ENCODE data around the gene SYT12.
A peak's percentile ranks its signal among the peaks of the same experiment; 100 is the strongest.

SYT12 gene

DNA sequence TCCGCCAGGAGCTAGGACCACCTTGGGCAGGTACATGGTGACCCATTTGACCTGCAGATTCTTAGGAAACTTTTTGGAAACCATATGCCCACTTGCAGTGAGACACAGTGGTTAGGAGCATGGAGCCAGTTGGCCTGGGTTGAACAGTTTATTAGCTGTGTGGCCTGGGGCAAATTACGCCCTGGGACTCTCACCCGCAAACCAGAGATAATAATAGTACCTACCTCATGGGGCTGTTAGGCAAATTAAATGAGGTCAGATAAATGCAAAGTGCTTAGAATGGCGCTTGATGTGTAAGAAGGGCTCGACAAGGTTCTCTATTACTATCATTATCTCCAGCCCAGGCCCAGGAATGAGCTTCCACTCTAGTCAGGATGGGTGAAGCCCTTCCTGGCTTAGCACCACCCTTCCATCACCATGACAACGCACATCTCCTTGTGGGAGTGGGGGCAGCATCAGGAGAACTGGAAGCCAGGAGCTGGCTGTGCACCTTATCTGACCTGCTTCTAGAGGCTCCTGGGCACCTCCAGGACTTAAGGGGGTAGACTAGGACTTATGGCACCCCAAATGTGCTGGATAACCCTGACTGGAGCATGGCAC is 5.1 kb downstream of the SYT12 start:
- DNase-seq (ENCODE audit: low spot score) = no peak

DNA sequence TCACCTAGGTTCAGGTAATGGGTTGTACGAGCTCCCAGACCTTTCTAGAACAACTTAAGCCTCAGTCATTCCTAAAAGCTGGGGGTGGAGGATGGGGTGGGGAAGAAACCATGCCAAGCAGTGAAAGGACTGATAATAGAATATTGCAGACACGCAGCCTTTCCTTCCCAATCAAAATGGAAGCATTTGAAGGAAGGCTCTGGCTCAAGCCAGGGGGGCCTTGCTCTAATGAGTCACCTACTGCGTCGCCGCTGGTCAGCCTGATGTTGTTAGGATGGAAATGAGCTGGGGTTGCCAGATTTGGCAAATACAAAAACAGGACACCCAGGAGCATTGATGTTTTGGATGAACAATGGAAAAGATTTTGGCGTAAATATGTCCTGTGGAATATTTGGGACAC is 6.2 kb downstream of the SYT12 start:
- DNase-seq (ENCODE audit: low spot score) = no peak

DNA sequence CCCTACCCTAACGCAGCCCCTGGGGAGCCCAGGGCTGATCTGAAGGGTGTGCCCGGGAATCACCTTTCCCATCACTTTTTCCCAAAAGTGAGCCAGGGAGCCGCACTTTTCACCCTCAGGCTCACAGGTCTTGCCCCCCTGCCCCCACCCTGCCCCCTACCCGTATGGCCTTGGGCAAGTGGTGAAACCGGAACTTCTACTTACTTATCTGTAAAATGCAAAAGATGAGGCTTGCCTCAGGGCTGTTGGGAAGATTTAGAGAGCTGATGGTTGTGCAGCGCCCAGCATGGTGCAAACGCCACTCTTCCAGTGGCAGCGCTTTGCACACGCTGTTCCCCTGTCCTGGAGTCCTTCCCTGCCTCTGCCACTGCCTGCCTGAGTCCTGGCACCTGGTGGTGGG is 8.0 kb downstream of the SYT12 start:
- DNase-seq (ENCODE audit: low spot score) = no peak

DNA sequence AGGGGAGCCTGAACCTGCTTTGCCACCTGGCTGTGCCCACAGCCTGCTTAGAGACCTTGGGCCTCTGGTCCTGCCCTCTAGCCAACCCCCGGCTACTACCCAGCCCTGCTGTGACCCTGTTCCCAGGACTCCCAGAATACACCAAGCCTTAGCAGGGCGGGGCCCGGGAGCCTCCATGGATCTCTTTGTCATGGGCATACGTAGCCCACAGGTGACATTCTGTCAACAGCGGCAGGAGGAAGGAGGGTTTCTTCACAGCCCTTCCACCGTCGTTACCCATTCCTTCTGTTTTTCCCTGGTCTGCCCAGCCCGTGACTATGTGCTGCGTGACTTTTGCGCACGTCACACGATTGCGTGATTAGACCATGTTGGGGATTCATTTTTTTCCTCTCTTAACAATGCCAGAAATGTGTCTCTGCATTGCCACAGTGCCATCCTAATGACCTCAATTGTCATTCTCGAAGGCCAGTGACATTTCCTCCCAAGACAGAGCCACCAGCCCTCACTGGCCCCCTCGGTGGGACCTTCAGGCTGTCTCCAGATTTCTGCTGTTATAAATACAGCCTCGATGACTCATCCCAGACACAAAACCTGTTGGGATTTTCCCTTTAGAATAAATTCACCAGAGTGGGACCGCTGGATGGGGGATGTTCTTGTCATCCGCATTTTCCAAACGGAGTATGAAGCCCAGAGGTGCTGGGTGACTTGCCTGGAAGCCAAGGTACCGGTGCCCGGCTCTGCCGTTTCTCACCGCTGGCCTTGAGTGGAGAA is 9.0 kb downstream of the SYT12 start:
- no peak for DNase-seq (ENCODE audit: low spot score)

DNA sequence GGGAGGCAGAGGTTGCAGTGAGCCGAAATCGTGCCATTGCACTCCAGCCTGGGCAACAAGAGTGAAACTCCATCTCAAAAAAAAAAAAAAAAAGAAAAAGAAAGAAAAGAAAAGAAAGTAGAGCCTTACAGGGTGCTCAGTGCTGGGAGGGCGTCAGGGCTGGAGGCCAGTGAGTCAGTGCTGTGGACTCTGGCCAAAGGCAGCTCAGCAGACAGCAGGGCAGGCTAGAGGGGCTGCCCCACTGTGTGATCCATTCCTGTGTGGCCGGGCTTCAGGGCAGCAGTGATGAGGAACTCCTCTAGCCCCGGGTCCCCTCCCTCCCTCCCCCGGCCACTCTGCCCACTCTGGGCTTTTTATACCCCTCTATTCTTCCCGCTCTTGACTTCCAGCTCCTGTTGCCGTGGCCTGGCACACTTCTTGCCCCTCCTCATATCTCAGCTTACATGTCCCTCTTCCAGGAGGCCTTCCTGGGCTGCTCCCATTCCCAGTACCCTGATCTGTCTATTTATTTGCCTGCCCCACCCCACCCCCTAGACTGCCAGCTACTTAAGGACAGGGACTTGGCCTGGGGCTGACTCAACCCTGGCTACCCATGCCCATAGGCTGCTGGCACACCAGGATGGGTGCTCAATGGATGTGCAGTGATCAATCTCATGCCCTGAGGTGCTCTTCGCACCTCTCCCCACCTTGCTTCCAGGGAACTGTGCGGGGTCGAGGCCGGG is 10.1 kb downstream of the SYT12 start:
- peak; percentile 85 for DNase-seq (ENCODE audit: low spot score)

DNA sequence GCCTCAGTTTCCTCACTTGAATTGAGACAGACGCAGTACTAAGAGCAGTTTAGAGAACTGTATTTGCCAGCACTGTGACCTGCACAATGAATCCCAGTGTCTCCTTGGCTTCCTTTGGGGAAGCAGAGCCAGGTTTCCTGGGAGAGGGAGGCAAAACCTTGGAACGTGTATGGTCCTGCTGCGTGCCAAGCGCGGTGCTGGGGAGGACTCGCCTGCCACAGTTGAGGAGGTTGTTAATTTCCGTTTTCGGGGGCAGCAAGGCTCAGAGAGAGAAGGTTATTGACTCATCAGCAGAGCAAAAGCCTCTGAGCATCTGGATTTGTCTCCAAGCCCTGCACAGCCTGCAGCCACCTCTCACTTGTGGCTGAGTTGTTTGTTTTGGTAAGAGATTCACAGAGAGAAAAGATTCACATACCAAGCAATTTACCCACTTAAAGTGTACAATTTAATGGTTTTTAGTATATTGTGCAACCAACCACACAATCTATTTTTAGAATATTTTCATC is 10.8 kb downstream of the SYT12 start:
- peak; percentile 83 for DNase-seq (ENCODE audit: low spot score)

DNA sequence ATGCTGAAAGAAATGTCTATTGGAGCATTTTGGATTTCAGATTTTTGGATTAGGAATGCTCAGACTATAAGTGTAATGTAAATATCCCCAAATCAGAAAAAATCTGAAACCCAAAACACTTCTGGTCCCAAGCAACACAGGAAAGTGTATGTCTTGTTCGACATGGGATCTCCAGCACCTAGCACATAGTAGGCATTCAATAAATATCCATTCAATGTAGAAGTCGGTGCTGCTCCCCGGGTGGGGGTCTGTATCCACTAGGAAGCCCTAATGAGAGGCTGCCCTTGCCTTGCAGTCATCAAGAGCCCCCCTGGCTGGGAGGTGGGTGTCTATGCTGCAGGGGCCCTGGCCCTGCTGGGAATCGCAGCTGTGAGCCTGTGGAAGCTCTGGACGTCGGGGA is 11.4 kb downstream of the SYT12 start:
- DNase-seq (ENCODE audit: low spot score) = no peak

DNA sequence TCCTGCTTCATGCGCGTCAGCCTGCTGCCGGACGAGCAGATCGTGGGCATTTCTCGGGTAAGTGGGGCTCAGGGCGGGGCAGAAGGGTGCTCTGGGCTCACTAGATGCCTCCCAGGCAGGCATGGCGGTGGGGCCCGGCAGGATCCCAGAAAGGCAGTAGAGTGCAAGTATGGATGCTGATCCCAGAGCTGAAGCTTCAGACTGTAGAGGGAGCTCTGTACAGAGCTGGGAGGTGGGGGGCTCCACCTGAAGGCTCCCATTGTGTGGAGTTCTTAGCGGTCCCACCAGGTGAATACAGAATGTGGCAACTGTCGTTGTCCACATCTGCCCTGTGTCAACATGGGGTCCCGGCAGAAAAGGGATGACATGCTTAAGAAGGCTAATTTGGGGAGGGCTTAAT is 17.2 kb downstream of the SYT12 start:
- no peak for DNase-seq (ENCODE audit: low spot score)

DNA sequence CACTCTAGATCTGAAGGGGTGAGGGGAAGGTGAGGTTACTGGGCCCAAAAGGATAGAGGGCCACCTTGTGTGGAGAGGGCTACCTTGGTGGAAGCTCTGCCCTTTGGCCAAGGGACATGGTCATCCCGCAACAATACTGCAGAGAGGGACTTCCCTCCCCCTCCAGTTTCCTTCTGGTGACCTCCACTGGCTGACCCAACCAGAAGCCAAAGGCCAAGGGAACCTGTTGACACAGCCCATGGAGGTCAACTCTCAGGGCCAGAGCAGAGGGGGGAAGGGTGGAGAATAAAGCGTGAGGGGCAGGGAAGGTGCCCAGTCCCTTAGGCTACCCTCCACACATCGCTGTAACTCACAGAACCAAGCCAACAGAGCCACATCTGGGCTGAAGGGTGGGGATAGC is 18.7 kb downstream of the SYT12 start:
- DNase-seq (ENCODE audit: low spot score) = no peak

DNA sequence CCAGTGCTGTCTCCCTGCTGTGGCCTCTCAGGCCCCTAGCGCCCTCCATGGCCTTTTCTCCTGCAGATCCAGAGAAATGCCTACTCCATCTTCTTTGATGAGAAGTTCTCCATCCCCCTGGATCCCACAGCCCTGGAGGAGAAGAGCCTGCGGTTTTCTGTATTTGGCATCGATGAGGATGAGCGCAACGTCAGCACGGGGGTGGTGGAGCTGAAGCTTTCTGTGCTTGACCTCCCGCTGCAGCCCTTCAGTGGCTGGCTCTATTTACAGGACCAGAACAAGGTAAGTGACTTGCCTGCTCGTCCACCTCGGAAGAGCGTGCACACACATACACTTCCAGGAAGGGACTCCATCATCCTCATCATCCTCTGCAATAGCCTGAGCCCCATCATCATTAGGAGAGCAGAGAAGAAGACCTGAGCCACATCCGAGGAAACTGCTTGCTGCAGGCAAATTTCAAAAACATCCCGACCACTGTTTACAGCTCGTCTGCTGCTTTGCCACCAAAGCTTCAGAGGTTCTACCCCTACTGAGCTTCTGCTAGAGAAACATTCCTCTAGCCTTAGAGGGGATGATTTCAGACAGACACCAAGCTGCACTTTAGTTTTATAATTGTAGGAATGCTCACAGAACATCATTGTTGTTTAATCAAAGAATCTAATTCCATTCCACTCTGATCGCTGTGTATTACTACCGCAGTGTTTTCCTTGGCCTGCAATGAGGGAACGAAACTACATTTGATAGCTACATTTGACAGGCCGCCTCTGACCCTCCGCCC is 20.8 kb downstream of the SYT12 start:
- DNase-seq (ENCODE audit: low spot score) = no peak

DNA sequence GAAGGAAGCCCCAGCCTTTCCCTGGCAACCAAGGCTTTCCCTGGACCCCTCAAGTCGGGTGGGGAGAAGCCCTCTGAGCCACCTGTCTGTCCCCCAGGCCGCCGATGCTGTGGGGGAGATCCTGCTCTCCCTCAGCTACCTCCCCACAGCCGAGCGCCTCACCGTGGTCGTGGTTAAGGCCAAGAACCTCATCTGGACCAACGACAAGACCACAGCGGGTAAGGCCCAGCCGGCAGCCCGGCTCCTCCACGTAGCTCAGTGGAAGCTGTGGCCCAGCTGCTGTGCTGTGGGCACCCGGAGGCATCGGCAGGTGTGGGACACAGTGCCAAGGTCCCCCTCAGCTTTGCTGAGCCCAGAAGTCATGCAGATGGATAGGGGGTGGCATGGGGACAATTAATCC is 21.6 kb downstream of the SYT12 start:
- DNase-seq (ENCODE audit: low spot score) = no peak

DNA sequence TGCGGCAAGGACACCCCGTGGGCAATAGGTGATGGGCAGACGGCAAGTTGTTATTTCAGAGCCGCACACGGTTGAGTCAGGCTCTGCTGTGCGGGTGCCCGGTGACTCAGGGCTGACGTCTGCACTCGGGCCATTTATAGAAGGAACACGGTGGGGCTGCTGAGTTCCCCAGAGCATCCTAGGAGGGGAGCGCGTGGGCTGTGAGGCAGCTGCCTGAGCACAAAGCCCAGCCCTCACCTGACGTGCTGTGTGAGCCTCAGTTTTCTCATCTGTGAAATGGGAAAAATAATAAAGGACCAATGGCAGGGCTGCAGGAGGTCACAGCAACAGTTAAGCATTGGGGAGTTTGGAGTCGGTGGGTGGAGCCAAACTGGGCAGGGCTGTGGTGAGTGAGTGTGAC is 22.4 kb downstream of the SYT12 start:
- peak; percentile 79 for DNase-seq (ENCODE audit: low spot score)

DNA sequence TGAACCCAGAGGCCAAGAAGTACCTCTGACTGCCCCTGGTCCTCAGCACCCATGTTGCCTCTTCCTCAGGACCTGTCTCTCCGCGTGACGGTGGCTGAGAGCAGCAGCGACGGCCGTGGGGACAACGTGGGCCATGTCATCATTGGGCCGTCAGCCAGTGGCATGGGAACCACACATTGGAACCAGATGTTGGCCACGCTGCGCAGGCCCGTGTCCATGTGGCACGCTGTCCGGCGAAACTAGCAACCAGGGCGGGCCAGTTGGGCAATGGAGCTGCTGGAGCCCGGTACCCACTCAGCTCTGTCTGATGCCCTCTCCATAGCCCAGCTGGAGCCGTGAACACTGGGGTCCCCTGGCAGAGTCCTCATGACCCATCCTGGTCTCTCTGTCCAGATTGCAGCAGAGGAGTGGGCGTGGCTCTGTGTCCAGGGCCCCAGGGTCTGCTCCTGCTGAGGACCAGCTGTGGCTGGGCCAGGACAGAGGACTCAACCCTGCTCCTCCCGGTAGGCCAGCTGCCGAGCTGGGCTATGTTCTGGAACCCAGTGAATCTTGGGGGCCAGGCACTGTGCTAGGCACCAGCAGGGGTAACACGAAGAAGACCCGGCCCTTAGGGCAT is 25.7 kb downstream of the SYT12 start:
- DNase-seq (ENCODE audit: low spot score) = no peak

DNA sequence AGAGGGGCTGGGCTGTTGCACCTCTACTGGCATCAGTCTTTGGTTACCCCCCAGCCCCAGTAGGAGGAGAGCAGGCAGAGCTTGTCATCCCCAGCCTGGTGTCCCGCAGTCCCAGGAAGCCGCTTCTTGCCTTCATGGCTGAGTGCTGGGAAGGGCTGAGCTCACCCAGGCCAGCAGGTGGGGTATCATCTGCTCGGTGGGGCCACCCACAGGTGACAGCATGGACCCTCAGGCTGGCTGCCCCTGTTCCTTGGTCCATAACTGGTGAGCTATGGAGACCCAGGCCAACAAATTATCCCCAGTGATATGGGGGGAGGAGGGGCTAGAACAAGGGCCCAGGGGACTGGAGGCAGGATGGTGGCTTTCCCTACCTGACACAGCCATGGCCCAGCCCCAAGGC is 27.2 kb downstream of the SYT12 start:
- DNase-seq (ENCODE audit: low spot score) = no peak

DNA sequence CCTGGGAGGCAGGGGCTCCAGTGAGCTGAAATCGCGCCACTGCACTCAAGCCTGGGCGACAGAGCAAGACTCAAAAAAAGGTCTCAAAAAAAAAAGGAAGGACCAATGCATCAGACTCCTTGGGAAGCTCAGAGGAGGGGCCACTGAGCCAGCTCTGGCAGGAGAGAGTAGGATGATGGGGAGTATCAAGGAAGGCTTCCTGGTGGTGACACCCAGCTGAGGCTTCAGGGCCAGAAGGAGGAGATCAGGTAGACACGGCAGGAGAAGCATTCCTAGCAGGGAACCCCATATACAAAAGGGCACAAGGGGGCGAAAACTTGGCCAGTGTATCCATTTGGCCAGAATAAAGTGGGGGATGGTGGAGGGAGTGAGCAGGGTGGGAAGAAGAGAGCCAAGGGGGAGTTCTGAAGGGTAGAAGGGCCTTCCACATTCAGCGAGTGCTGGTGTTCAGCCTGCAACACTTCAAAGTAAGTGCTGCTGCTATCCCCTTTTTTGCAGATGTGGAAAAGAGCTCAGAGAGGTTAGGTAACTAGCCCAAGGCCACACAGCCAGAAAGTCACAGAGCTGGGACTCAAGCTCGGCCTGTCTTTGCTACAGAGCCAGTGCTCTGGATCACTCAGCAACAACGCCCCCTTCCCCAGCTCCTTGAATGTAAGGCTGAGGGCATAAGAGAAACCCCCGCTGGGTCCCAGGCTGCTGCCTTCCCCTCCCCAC is 28.4 kb downstream of the SYT12 start:
- DNase-seq (ENCODE audit: low spot score) = no peak

DNA sequence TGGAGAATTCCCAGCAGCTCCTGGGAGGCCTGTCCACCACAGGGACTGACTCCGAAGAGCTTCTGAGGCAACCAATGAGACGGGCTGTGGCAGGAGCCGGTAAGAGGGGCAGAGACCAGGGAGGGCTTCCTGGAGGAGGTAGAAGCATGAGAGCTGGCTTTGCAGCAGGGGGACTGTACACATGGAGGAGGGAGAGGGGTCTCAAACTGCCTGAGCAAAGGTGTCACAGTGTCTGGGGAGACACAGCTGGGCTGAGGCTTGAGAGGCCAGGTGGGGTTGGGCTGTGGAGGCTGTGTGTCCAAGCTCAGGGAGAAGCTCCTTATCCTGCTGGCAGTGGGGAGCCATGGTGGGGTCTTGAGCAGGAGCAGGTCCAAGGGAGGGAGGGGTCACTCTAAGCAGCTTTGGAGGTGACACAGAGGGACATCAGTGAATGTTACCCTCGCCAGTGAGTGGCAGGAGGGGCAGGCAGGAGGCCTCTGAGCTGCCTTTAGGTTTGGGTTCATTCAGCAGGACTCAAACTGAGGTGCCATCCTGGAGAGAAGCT is 29.1 kb downstream of the SYT12 start:
- DNase-seq (ENCODE audit: low spot score) = no peak

DNA sequence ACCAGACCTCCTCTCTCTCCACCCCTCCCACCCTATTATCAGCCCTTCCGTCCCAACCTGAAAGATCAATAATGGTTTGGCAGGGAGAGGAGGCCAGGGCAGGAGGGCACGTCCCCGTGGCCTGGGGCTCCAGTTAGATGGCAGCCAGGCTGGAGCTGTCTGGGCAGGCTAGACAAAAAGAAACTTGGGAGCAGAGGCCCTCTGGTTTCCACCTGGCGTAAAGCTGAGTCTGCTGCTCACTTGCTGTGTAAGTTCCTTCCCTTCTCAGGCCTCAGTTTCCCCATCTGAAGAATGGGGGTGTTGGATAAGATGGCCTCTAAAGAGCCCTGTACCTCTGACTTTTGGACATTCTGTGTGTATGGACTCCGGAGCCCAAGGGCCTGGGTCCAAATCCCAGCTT is 30.0 kb downstream of the SYT12 start:
- no peak for DNase-seq (ENCODE audit: low spot score)

DNA sequence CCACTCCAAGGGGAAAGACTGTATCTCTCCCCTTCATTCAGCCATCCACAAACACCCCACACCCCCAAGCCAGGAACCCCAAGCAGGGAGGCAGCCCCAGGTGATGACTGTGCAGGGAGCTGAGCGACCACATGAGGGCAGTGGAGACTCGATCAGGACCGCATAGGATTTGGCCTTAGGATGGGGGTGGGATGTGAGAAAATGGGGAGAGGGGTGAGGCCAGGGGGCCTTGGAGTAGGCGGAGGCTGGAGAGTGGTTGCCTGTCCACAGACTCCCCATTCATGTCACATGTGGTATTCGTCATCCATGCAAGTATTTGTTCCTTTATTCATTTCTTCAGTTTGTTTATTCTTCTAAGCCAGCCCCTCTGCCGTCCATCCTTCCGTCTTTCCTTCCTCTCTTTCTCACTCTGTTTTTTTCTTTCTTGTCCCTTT is 31.0 kb downstream of the SYT12 start:
- DNase-seq (ENCODE audit: low spot score) = peak; percentile 85

DNA sequence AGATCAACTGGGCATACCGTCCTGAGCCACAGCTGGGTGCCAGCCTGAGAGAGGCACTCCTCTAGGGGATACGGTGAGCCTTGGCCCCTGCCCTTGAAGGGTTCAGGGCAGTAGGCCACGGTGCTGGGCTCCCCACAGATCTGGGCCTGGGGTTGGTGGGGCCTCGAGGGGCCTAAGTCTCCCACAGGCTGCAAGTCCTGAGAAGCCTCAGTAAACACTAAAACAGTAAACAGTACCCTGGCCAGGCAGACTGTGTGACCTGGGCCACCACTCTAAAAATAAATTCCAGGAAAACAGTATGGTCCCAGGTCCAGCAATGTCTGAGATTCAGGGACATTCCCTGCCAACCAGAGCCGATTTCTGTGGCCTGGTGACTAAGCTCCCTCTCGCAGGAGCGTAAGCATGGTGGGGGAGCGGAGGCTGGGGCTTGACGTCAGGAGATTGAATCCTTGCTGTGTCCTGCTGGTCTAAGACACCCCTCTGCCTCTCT is 31.5 kb downstream of the SYT12 start:
- peak; percentile 87 for DNase-seq (ENCODE audit: low spot score)

DNA sequence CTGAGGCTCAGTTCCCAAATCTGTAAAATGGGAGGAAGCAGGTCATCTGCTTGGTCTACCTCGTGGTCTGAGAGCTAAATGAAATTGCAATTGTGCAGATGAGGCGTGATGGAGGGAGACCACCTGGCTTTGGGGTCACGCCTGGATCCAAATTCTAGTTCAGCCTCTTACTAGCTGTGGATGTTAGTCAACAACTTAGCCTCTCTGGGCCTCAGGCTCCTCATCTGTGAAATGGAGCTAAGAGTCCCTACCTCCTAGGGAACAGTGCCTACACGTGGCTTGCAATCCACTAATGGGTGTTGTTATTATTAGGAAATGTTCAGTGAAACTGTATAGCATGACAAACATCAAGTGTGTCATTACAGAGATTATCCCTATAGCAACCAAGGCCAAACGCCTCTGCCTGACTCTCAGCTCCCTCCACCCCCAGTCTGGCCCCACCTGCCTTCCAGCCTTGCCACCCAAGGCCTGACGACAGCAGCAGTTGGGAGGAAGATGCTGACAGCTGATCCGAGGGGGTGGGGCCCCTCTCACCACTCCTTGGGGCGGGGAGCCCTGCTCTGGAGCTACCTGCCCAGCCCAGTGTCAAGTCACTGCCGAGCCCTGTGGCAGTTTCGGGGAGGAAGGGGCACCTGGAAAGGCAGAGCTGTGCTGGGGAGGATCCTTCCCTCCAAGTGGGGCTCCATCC is 32.0 kb downstream of the SYT12 start:
- DNase-seq (ENCODE audit: low spot score) = peak; percentile 84

Data from AG08396 (cell line).